Fibroblast of the conjunctiva (primary cell): ENCODE data around the gene BMP8A.
A peak's percentile ranks its signal among the peaks of the same experiment; 100 is the strongest.
"Not testable (repeated sequence)": the region's sequence is repeated elsewhere in the genome, so short reads cannot be mapped to it uniquely, and the experiment has no call there.

Source experiments
- DNase-seq: peaks from one replicate; pipeline ENCODE4 v3.0.0-alpha.2; 2010; ENCODE audit warnings: low read depth

BMP8A gene

DNA sequence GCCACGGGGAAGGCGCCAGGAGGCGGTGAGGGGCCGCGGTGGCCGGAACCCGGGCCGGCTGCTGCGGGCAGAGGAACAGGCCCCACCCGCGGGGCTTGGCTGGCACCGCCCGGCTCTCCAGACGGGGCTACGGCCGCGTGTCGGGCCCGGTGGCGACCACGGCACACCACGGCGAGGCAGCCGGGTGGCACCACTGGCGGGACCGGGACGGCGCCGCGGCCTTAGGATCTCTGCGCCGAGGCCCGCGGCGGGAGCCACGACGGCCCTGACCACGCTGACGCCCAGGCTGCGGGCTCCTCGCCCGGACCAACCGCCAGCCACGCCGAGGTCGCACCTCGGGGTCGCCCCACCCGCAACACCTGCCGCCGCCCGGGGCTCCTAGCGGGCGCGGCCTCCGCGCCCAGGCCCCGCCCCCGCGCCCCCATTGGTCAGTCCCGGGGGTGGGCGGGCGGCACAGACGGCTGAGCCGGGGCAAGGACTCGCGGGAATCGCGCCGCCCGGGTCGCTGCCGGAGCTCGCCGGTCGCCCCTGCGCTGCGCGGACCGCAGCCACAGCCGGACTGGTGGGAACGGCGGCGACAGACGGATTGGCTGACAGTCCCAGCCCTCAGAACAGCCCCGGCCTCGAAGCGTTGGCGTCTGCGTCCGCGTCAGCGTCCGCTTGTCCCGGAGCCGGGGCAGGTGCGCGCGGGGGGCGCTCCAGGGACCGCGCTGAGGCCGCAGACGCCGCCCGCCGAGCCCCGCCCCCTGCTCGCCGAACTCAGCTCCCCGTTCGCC lies at the start of gene BMP8A:
Gene BMP8A (plus strand): TSS at position 491 of the 776 bp plus-strand sequence. CDS start 356 bp downstream, outside the sequence.
- DNase-seq = no peak

GRCh38 chr1:39441797-39442196 lies 49.6 kb upstream of the BMP8A start:
- DNase-seq = no peak

- DNase-seq = no peak
Observed at GRCh38 chr1:39445573-39445972, 45.9 kb upstream of the BMP8A start.

DNA sequence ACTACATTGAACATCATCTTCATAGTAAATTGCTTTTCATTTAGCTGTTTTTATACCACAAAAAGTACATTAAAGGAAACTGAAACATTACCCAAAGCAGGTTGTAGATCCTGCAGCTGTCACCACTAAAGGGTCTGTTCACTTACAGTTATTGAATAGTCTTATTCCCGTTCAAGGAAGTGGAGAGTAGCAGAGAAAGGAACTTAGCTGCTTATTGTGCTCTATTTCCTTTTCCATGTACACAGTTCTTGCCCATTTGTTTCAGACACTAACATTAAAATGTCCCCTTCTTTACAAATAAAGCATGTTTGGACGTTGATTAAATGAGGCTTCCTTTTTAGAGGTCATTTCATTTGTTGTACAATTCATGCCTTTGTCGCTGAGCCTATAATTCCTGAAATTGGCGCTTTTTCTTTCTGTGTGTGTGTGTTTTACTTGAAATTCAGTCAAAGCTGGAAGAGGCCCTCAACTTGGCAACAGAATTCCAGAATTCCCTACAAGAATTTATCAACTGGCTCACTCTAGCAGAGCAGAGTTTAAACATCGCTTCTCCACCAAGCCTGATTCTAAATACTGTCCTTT lies 44.4 kb upstream of the BMP8A start:
- DNase-seq = no peak

- DNase-seq = not testable (repeated sequence)
Observed at GRCh38 chr1:39450041-39450440, 41.4 kb upstream of the BMP8A start.

GRCh38 chr1:39450956-39451606 lies 40.4 kb upstream of the BMP8A start:
- DNase-seq = no peak

- no peak for DNase-seq
Observed at GRCh38 chr1:39452081-39452480, 39.4 kb upstream of the BMP8A start.

DNA sequence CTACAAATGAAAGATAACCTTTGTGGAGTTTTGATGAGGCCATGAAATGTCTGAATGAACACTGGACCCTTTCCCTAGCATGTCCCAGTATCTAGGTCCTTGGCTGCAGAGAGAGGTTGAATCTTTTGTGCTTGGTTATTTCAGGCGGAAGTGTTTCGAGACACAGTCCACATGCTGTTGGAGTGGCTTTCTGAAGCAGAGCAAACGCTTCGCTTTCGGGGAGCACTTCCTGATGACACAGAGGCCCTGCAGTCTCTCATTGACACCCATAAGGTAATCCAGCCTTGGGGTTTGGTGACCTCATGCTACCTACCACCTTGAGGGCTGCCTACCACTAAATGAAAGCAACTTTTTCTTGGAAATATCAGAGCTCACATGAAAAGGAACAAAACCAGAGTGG lies 38.9 kb upstream of the BMP8A start:
- DNase-seq = no peak

GRCh38 chr1:39453603-39454002 lies 37.8 kb upstream of the BMP8A start:
- peak; percentile 20 for DNase-seq

GRCh38 chr1:39458991-39459390 lies 32.4 kb upstream of the BMP8A start:
- no peak for DNase-seq

DNA sequence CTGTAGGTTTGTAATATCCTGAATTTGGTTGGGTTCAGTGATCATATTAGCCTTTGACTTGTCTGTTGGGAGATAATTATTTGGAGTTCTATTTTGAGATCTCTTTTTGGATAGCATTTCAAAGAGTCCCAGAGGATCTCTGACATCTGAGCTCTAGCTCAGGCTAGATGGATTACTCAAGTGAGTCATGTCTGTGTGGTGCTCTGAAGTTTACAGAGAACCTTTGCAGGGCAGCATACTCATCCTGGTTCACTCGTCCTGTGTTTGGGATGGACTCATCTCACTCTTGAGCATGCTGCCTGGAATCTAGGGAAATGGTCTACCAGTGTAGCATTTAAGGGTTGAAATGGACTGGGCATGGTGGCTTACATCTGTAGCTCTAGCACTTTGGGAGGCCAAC lies 29.4 kb upstream of the BMP8A start:
- peak; percentile 6 for DNase-seq

DNA sequence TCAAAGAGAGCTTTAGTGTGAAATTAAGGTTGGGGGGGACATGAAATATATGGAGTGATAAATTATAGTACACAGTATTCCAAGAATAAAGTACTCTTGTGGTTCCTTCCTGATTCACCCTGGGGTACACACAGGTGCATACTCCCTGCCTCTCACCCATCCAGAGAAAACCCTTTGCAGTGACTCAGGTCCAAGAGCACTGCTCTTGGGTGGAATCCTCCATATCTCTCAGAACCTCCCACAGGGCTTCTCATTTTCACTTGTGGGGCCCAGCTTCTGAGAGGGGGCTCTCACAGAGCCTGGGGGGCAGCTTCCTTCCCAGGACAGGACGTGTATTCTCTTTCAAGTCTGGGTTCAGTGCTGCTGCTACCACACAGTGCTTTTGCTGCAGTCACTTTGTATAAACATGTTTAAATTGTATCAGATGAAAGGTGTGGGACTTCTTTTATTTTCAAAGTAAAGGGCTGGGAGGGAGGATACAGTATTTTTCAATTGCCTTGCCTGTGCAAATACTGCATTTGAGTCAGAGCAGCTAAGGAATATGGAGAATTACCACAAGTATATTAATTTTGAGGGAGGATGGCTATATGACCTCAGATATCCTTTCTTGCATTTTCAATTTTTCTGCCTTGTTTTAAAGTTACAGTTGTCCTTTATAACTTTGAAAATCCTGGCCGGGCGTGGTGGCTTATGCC lies 24.9 kb upstream of the BMP8A start:
- no peak for DNase-seq

GRCh38 chr1:39467108-39467720 lies 24.2 kb upstream of the BMP8A start:
- DNase-seq = not testable (repeated sequence)

DNA sequence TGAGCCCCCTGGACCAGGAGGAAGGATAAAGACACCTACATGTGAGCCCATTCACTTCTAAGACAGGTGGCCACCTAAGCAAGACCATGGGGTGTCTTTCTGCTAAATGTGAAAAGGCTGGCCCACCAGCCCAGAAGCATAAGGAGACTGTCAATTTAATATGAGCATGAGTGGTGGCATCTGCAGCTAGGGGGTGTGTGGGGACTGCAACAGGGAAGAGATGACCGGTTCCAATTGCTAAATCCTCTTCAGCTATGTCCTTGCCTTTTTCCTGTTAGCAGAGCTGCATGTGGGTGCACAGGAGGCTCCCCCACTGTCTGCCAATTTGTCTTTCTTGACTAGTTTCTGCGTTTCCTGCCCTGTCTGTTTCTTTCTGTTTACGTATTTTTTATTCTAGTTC lies 22.3 kb upstream of the BMP8A start:
- DNase-seq = no peak

GRCh38 chr1:39470040-39470439 lies 21.4 kb upstream of the BMP8A start:
- DNase-seq = no peak

DNA sequence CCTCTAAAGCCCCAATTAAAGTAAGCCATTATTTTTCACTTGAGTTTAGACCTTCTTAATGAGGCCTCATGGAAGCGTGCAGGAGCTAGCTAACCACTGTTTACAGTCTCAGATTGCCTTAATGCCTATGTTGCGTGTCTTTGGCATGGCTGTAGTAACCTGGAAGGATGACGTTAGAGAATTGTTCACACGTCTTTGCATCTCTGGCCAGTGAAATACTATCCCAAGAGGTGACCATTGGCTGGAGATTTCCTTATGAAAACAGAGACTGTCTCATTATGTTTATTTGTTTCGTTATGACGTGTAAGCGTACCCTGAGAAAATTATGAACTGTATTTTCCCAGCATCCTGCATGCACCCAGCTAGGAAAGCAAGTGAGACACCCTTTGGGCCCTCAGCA lies 18.6 kb upstream of the BMP8A start:
- no peak for DNase-seq

GRCh38 chr1:39473324-39473723 lies 18.1 kb upstream of the BMP8A start:
- DNase-seq = no peak

DNA sequence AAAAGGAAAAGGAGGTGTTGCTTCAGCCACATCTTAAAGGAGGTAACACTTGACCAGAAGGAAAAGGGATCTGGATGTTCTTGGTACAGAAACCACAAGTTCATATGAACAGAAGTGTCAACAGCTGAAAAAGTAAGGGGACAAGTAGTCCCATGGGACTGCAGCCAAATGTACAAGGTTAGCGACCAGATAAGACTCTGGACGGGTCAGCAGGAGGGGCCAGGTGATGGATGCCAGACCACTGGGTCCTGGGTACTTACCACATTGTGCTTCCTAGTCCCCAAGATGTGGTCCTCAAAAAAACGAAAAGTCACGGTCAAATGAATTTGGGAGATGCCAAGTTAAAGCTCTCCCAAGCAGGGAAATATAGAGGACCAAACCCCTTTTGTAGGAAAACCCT lies 16.6 kb upstream of the BMP8A start:
- no peak for DNase-seq

GRCh38 chr1:39475551-39475950 lies 15.9 kb upstream of the BMP8A start:
- not testable (repeated sequence) for DNase-seq

GRCh38 chr1:39478126-39478915 lies 13.1 kb upstream of the BMP8A start:
- DNase-seq = no peak

DNA sequence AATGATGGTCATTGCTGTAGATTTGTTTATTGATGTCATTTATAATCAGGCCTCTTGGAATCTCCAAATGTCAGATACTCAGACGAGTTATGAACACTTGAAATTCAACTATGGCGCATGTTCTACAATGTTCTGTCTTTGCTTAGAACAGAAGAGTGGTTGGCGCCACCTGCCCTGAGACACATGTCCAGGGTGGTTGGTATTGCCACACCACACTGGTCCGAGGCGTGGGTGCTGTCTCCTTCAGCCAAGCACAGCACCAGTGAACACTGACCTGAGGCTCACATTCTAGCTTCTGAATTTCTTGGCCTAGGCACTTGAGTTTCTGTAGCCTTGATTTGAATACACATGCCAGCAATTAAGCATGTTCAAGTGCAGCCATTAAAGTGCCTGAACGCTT lies 10.1 kb upstream of the BMP8A start:
- DNase-seq = no peak
